ENCODE measurements around the gene BRINP1. TPM values are rescaled to one million over a fixed set of nuclear protein-coding genes. Genes with fewer than 3 reads are reported as not detected.
"Not testable (repeated sequence)": the region's sequence is repeated elsewhere in the genome, so short reads cannot be mapped to it uniquely, and the experiment has no call there.

The BRINP1 gene
- total RNA-seq, 1 donor from 2014 or later: not detected

DNA sequence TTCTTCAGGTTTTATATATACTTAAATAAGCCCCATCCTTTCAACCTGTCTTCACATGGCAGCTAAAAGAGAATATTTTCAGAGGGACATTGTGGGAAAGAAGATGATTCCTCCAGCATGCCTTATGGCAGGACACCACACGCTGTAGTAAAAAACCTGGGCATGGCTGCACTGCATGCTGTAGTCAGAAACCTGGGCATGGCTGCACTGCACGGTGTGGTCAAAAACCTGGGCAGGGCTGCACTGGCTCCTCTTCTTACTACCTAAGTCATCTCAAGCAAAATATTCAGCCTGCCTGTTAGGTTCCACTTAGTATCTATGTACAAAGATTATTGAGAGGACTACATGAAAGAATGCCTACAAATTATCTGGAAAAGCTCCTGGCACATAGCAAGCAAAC, 153.6 kb downstream of the BRINP1 start:
- DNase-seq (ENCODE audit: low spot score): no peak

DNA sequence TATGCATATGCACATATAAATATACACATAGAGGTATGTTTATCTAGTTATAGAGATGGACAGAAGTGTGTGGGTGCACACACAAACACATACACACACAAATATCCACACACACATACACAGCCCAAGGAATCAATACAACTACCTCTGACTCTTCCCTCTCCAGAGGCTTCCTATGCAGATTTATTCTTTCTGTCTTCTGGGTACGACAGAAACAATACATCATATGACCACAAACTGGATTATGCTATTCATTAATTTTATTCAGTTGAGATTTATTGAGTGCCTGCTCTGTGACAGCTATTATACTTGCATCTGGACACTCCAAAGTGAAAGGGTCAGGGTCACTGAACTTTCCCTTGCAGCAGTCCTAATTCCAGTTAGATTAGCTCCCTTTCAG, 155.8 kb downstream of the BRINP1 start:
- DNase-seq (ENCODE audit: low spot score): no peak

DNA sequence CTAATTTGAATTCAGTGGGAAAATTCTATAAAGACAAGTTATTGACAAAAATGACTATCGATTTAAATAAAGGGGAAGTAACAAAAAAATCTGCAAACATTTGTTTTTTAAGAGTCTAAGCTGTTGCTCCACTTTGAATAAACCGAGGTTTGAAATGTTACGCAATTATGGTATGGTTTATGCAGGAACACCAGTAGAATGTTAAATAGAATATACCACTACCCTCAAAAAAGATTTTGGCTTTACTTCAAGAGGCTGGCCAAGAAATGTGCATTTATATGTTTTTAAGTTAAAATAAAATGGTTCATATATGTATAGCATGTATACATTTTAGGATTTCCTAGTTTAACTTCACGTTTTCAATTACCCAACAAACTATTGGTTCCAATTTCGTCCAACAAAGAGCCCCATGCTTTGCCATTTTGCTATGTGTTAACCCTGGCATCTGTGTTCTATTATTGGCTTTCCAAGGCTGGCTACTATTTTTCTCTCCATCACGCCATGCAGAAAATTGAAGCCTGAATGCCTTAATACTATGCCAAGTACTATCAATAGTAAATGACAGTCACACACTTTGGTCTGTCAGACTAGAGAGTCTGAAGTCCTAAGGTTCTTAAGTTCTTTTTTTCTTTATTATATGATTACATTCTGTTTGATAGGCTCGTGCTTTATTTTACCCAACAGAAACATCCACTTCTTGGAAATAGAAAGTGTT, 171.2 kb downstream of the BRINP1 start:
- DNase-seq (ENCODE audit: low spot score): no peak

DNA sequence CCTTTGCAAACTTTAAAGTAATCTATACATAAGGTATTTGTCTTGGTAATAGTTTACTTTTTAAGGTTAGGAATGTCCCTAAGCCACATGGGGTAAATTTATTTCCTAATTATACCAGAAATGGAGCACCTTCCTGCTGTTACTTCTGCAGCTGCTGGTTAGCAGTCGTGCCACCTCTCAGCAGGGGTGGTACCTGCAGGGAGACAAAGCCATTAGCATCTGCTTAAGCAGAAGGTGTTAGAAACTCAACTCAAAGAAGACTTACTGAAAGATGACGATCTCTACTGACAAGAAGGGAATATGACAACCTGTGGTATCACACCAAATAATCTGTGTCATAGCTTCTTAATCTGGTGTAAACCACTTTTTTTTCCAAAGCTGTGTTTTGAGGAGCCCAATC, 173.7 kb downstream of the BRINP1 start:
- no peak for DNase-seq (ENCODE audit: low spot score)

DNA sequence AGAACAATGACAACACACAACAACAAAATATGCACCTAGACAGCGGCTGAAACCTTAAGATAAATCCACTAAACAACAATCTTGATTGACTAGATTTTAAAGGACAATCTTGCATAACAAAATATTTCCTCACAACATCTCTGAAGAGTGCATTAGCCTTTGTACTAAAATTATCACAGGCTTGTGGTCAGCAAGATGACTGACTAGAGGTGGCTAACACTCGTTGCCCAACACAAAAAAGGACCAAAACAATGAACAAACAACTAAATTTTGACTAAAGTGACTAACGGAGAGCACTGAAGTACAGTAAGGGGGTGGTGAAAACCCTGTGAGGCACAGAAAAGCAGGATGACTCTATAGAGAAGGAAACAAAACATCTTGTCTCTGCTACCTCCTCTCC, 183.9 kb downstream of the BRINP1 start:
- no peak for DNase-seq (ENCODE audit: low spot score)

DNA sequence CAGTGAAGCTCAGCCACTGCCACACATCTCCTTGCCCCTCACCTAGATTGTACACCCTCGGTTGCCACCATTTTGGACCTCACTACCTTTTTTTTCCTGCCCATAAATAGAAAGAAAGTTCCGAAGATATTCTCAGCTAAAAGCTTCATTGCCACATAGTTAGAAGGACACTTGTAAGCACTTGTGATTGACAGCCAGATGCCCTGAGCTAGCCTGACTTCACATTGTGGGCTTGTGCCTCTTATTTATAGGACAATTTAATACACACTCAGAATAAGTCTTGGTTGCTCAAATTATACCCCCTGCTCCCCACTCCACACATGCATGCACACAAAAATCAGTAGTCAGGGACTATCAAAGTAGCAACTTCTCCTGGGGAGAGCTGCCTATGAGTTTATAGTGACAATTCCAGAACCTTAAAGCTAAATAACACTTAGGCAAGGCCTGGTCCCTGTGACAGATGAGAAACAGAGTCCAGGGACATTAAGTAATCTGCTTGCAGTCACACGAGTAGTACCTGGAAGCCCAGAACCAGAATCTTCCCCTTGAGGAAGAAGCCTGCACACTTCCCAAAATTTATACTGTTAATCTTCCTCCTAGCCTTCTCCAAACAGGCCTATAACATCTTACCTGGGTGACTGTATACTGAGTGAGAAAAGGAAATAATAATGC, 184.8 kb downstream of the BRINP1 start:
- no peak for DNase-seq (ENCODE audit: low spot score)

DNA sequence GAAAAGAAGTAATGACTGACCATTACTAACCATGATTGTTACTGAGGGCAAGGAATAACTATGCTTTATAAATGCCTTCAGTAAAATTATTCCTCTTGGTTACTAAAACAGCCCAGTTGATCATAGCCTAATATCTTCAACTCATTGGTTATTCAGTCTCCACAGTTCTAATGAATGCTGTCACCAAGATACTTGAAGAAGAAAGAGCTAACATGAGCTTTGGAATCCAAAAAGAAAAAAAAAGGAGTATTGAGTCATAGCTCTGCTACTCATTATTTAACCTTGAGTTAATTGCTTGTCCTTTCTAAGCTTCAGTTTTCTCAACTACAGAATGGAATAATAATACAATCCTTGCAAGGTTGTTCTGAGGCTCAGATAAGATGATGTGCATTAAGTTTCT, 187.7 kb downstream of the BRINP1 start:
- no peak for DNase-seq (ENCODE audit: low spot score)

DNA sequence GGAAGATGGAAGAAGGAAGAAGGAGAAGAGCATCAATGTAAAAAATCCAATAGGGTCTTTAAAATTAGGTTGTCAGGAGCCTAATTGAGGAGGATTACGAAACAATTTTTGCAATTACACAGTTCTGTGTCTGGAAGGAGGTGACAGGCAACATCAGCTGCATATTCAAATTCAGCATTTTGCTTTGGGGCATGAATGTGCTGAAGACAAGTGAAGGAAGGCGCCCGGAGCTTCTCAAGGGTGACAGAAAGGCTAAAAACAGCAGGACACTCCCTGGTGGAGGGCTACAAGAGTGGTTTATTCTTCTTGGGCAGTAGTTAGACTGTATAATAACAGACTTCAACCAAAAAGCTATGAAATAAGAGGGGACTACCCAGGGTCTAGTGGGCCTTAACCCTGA, 188.3 kb downstream of the BRINP1 start:
- DNase-seq (ENCODE audit: low spot score): no peak

DNA sequence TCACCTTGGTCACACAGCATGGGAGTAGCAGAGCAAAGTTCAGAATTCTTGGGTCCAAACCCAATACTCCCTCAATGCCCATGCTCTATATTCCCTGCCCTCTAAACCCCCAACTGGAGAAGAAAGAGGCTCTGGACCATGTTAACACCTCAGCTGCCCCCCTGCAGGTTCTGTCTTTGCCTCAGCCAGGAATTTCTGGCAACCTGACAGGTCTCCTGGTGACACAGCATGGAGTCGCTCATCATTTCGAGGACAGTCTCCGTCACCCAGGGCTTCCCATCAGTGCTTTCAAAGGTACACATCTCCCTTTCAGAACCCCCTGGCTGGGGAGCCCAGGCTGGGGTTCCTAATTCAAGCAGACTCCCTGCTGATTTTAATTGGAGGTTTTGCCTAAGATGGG, 189.5 kb downstream of the BRINP1 start:
- no peak for DNase-seq (ENCODE audit: low spot score)

DNA sequence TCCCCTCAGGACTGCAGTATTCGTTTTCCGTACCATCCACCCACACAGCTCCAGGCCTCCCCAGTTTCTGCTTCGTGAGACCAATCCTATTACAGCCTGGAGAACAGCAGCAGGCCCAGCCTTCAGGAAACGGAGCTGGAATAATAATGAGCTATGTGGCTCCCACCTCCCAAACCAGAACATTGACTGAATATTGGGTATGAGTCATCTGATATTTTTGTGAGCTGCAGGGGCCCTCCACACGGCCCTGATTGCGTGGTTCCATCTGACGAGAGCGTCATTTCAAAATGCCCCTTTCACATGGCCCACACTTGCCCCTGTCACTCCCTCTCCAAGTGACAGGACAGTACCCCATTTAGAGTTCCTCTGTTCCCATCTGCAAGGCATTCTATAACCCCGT, 192.0 kb downstream of the BRINP1 start:
- DNase-seq (ENCODE audit: low spot score): no peak

DNA sequence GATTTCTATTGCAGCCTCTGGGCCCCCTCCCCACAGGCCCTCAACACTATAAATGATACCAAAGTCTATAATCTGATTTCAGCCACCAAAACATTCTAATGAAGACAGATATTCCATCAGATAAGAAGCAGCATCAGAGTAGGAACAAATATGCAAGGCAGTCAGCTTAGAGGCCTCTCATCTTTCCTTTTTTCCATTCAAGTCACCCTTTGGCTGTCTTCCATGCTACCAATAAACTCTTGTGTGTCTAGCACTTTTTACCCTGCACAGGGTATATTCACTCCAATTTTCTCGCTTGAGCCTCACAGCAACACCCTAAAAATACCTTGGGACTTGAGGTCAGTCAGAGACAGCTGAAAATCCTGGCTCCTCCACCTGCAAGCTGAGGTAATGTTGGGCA, 193.7 kb downstream of the BRINP1 start:
- no peak for DNase-seq (ENCODE audit: low spot score)

DNA sequence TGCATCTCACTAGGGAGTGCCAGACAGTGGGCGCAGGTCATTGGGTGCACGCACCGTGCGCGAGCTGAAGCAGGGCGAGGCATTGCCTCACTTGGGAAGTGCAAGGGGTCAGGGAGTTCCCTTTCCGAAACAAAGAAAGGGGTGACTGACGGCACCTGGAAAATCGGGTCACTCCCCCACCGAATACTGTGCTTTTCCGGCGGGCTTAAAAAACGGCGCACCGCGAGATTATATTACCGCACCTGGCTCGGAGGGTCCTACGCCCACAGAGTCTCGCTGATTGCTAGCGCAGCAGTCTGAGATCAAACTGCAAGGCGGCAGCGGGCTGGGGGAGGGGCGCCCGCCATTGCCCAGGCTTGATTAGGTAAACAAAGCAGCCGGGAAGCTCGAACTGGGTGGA, 200.0 kb downstream of the BRINP1 start:
- not testable (repeated sequence) for DNase-seq (ENCODE audit: low spot score)

DNA sequence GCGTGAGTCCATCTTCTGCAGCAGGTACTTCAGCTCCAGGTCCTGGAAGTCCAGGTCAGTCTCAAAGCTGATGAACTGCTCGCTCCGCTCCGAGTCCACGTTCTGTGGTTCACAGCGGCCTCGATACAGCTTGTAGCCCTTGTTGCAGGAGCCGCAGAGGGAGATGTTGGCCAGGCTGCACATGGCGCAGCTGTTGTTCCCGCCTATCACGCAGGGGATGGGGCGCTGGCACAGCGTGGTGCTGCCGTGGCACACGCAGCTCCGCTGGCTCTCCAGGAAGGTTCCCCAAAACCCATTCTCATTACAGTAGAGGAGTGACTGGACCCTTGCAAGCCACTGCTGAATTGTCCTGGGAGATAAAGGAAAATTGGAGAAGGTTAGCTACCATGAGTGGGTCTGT, 201.4 kb downstream of the BRINP1 start:
- DNase-seq (ENCODE audit: low spot score): no peak

DNA sequence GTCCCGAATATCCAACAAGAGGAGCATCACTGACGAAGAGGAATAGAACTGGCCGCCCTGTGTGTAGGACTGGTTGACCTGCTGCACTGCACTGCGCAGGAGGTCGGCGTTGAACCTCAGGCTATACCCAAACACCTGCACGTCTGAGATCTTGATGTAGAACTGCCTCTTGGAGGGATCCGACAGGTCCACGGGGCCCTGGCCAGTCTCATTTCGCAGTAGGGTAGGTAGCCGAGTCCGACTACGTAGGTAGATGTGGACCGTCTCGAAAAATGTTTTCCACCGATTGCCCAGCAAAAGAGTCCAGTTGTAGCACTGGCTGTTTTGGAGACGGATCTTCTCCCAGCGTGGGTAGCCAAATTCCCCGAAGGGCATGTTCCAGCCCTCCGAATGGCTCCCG, 202.0 kb downstream of the BRINP1 start:
- no peak for DNase-seq (ENCODE audit: low spot score)

DNA sequence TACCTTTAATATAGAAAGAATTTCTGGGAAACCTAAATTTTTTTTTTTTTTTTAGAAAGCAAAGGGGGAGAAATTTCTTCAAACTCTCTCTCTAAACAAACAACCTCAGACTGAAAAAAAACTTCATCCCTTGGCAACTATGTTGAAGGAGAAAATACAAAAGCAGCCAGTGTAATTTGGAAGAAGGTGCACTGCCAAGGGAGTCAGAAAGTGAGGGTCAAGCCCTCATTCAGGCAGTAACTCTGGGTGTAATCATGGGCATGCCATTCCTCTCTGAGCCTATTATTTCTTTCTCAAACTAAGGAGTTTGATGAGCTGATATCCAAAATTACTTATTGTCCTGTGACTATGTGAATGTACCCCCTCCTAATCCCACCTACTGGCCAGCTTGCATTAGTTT, 203.1 kb downstream of the BRINP1 start:
- no peak for DNase-seq (ENCODE audit: low spot score)

DNA sequence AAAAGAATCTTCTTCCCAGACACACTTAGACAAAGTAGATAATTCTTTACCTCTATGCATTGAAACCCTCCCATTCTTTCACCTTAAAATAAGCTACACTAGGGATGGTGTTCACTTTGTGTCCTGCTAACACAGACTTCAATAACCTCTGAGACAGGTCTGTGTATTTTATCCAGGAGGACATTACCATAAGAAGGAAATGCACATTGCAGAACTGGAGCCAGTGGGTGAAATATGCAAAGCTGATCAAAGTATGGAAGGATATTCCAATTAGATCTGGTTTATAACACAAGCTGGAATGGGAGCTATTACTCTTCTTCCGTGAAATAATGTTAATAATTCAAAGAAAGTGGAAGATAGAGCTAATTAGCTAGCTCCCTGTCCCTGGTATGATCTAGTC, 204.1 kb downstream of the BRINP1 start:
- no peak for DNase-seq (ENCODE audit: low spot score)

DNA sequence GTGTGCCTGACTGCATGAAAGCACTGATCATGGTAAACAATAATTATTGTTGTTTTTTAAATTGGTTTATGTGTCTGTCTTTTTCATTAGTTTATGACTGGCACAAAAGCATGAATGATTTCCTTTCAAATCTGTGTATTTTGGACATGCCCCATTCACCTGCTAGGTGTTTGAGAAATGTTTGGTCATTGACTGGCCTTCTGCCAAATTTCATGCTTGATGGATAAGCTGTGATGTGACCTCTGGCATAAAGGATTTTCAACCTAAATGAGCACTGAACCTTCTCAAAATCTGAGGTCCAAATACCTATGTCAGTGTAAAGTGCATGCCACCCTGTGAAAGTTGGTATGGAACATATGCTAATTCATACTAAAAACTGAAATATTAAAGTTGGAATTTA, 204.5 kb downstream of the BRINP1 start:
- DNase-seq (ENCODE audit: low spot score): no peak

DNA sequence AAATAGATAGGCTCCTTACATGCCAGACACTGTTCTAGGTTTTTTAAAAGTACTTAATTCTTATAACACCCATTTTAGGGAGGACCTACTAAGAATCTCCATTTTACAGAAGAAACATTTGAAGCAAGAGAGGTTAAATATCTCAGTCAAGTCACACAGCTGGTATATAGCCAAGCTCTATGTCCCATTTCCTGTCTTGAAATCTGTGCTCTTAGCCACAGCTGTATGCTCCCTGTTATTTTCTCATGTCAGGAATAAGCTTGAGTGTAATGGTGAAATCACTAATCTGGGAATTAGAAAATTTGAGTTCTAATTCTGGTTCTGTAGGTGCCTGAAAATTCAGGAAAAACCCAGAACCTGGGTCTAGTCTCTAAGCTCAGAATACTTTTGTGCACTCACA, 208.7 kb downstream of the BRINP1 start:
- DNase-seq (ENCODE audit: low spot score): no peak

DNA sequence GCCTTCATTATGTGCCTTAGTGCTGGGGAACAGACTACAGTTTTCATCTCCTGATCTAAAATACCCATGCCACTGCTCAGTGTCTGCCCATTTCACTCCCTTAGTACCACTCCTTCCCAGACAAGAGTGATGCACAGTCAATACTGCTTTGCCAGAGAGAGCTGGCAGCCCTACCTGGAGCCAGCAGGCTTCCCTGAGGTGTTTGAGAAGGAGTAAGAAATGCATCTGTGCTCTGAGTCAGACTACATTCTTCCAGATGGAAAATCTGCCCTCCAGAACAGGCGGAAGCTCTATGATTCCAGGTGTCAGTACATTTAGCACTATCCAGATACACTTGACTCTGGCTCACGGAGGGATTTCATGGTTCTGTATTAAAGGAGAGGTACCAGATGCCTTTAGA, 209.8 kb downstream of the BRINP1 start:
- no peak for DNase-seq (ENCODE audit: low spot score)

DNA sequence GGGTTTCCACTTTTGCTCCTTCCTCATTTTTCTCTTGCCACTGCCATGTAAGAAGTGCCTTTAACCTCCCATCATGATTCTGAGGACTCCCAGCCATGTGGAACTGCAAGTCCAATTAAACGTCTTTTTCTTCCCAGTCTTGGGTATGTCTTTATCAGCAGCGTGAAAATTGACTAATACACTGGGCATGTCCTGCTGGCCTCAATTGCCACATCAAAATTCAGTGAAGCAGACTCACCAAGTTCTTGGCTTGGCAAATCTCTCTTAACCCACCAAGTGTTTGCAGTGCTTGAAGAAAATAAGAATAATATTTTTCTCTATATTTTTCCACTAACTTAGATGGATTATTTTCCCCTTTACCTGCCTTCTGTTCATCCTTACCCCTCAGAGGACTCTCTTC, 212.0 kb downstream of the BRINP1 start:
- no peak for DNase-seq (ENCODE audit: low spot score)

DNA sequence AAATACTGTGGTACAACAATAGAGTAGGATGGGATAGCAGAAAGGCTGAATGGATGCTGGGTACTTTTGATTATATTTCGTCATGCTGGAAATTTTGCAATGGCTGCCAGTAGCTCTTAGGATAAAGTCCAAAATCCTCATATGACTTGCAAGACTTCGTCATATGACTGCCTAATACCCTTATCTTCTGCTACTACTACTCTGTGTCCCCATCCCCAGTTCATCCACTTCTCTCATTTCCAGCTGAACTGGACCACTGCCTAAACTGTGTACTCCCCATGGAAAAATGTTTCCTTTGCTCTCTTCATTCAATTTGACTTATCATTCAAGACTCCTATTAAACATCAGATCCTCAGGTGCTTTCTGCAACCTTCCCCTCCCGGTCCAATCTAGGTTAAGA, 212.9 kb downstream of the BRINP1 start:
- DNase-seq (ENCODE audit: low spot score): no peak

DNA sequence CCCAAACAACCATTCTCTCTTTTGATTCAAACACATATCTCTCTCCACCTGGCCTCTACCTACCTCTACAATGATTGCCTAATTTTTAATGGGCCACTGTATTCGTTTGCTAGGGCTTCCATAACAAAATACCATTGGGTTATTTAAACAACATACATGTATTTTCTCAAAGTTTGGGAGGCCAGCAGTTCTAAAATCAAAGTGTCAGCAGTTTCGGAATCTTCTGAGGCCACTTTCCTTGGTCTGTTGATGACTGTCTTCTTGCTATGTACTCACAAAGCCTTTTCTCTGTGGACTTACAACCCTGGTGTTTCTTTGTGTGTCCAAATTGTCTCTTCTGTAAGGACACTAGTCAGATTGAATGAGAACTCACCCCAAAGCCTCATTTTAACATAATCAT, 214.7 kb downstream of the BRINP1 start:
- DNase-seq (ENCODE audit: low spot score): no peak

DNA sequence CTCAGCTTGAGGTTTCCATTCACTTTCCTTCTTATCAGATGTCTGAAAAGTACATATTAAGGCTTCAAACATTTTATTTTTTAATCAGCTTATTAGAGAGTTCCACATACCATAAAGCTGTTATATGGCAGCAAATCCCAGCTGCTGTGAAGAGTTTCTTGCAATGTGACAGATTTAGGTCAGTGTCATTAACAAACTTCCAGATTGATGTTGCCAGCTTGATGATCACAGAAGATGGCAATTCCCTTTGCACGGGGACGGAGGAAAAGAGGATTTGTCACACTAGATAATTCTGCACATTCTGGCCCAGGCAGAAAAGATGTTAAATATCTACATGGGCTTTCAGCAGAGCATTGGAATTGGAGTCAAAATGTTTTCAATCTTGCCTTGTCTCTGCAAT, 215.8 kb downstream of the BRINP1 start:
- no peak for DNase-seq (ENCODE audit: low spot score)

All from mesenteric fat pad (tissue), 1 donor.